Immature natural killer cell (primary cell): Measurements from ENCODE around the gene ZNF441. TPM values are rescaled to one million over a fixed set of nuclear protein-coding genes. Genes with fewer than 3 reads are reported as not detected.

Experiments used
- DNase-seq, 3 donors: peaks; one replicate each; pipeline ENCODE4 v3.0.0; 2022; ENCODE audit warnings: mixed read lengths in 1 of 3
- H3K27ac Mint-ChIP-seq, 6 donors: one replicate each; pipeline ENCODE4 v1.8.0; 2020; ENCODE audit warnings: mixed read lengths in 6 of 6, mild to moderate bottlenecking in 5 of 6, inconsistent platforms in 4 of 6, moderate library complexity in 3 of 6
- H3K27me3 Mint-ChIP-seq, 3 donors: one replicate each; pipeline ENCODE4 v1.8.0; 2020 to 2021; ENCODE audit warnings: low read depth in 3 of 3, mild to moderate bottlenecking in 3 of 3, mixed read lengths in 3 of 3, moderate library complexity in 3 of 3, inconsistent platforms in 1 of 3
- H3K36me3 Mint-ChIP-seq, 3 donors: one replicate each; pipeline ENCODE4 v1.8.0; 2020; ENCODE audit warnings: mixed read lengths in 3 of 3, inconsistent platforms in 2 of 3, mild to moderate bottlenecking in 2 of 3
- H3K4me1 Mint-ChIP-seq, 2 donors: one replicate each; pipeline ENCODE4 v1.8.0; 2020; ENCODE audit warnings: inconsistent platforms in 2 of 2, mild to moderate bottlenecking in 2 of 2, mixed read lengths in 2 of 2, moderate library complexity in 1 of 2
- H3K4me3 Mint-ChIP-seq, 5 donors: one replicate each; pipeline ENCODE4 v1.8.0; 2020; ENCODE audit warnings: mild to moderate bottlenecking in 5 of 5, mixed read lengths in 5 of 5, inconsistent platforms in 3 of 5, moderate library complexity in 3 of 5
- H3K9me3 Mint-ChIP-seq, 6 donors: one replicate each; pipeline ENCODE4 v1.8.0; 2020; ENCODE audit warnings: mild to moderate bottlenecking in 6 of 6, mixed read lengths in 6 of 6, inconsistent platforms in 4 of 6, moderate library complexity in 3 of 6
- polyA plus RNA-seq, 3 donors: library from polyadenylated mRNA; unstranded; fragments of 300-500 nt; fragmentation: Illumina TruSeq; gene quantifications; one replicate each; pipeline ENCODE4 v1.2.3, GENCODE V29; 2021

ZNF441 gene
- polyA plus RNA-seq: 1 to 10 TPM in 2 of 3 donors, under 1 TPM in 1; 0.14 to 7.9 (median 5.2) TPM

GRCh38 chr19:11766597-11767591 lies at the start of gene ZNF441:
TSS of gene ZNF441 (plus strand) at chr19:11767000. CDS start at chr19:11767194, 194 bp downstream.
- peaks cover 30 to 34% of the 10 kb centered on the region in 2 donors for H3K4me1 Mint-ChIP-seq
- peaks cover 8 to 10% (median 9%) of the 10 kb centered on the region in 3 donors for H3K36me3 Mint-ChIP-seq
- peaks cover 5 to 8% (median 7%) of the 10 kb centered on the region in 3 donors for H3K27me3 Mint-ChIP-seq
- DNase-seq: peak; percentile 91 to 93 (median 92)
- peak within 1 kb of the TSS; percentile 92 to 98 (median 94) for H3K27ac Mint-ChIP-seq
- H3K9me3 Mint-ChIP-seq: peaks cover 0 to 15% (median 2%) of the 10 kb centered on the region in 6 donors
- peak within 1 kb of the TSS; percentile 97 to 99 (median 98) for H3K4me3 Mint-ChIP-seq

GRCh38 chr19:11721681-11722080 lies 45.1 kb upstream of the ZNF441 start:
- H3K27me3 Mint-ChIP-seq: no peaks in the 10 kb centered on the region
- H3K27ac Mint-ChIP-seq: no peak overlapping the region
- H3K4me1 Mint-ChIP-seq: no peaks in the 10 kb centered on the region
- H3K9me3 Mint-ChIP-seq: peaks cover 31 to 68% (median 47%) of the 10 kb centered on the region in 6 donors
- no peak for DNase-seq
- no peak overlapping the region for H3K4me3 Mint-ChIP-seq
- peaks cover 43 to 60% (median 55%) of the 10 kb centered on the region in 3 donors for H3K36me3 Mint-ChIP-seq

DNA sequence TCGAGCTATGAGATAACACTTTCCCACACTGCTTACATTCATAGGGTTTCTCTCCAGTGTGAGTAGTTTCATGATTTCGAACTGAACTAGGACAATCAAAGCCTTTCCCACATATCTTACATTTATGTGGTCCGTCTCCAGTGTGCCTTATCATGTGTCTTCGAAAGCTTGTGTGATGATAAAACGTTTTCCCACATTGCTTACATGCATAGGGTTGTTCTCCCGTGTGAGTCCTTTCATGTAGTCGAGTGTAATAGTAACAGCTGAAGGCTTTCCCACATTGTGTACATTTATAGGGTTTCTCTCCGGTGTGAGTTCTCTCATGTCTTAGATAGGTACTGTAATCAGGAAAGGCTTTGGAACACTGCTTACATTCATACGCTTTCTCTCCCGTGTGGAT lies 44.4 kb upstream of the ZNF441 start:
- DNase-seq: no peak
- H3K4me3 Mint-ChIP-seq: no peak overlapping the region
- no peaks in the 10 kb centered on the region for H3K27me3 Mint-ChIP-seq
- no peaks in the 10 kb centered on the region for H3K4me1 Mint-ChIP-seq
- H3K36me3 Mint-ChIP-seq: peaks cover 43 to 62% (median 58%) of the 10 kb centered on the region in 3 donors
- no peak overlapping the region for H3K27ac Mint-ChIP-seq
- H3K9me3 Mint-ChIP-seq: peaks cover 31 to 65% (median 44%) of the 10 kb centered on the region in 6 donors

DNA sequence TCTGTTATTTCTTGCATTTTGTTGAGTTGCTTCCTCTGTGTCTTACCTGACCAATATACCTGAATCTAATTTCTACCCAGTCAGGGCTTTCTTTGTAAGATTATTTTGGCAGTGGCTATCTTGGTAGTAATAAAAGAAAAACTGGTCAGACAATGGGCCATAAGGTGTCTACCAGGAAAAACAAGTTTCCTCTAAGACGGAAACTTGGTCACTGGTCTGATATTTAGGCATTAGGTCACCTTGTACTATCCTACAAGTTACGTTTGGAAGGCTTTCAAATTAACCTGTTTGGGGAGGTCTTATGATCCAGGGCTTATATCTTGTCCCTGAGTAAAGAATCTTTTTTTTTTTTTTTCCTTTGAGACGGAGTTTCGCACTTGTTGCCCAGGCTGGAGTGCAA lies 37.2 kb upstream of the ZNF441 start:
- peaks cover 0 to 17% (median 5%) of the 10 kb centered on the region in 6 donors for H3K9me3 Mint-ChIP-seq
- H3K4me3 Mint-ChIP-seq: no peak overlapping the region
- H3K27me3 Mint-ChIP-seq: no peaks in the 10 kb centered on the region
- H3K27ac Mint-ChIP-seq: peak overlapping the region in 1 of 6 donors; percentile 6
- no peak for DNase-seq
- peaks cover 15 to 36% (median 22%) of the 10 kb centered on the region in 3 donors for H3K36me3 Mint-ChIP-seq
- no peaks in the 10 kb centered on the region for H3K4me1 Mint-ChIP-seq

GRCh38 chr19:11735375-11735774 lies 31.4 kb upstream of the ZNF441 start:
- no peak overlapping the region for H3K4me3 Mint-ChIP-seq
- peaks cover 23 to 24% of the 10 kb centered on the region in 2 donors for H3K4me1 Mint-ChIP-seq
- H3K36me3 Mint-ChIP-seq: peaks cover 4 to 11% (median 5%) of the 10 kb centered on the region in 3 donors
- H3K9me3 Mint-ChIP-seq: peaks cover 0 to 1% (median 0%) of the 10 kb centered on the region in 6 donors
- no peak overlapping the region for H3K27ac Mint-ChIP-seq
- peaks cover 0 to 4% (median 0%) of the 10 kb centered on the region in 3 donors for H3K27me3 Mint-ChIP-seq
- DNase-seq: no peak

DNA sequence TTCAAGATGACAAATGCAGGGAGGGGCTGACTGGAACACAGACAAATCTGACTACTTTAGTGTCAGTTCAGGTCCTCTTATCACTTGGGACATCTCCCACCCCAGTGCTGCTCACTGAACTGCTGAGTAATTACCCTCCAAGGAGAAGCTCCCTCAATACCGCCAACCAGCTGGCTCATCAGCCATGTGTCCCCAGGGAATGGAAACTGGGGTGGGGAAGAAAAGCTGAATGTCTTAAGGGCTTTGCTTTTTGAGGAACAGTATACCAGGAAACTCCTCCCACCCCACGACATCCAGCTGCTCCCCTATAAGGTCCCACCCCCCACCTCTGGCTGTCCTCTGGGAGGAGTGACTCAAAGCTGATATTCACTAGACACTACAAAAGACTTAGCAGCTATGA lies 30.1 kb upstream of the ZNF441 start:
- H3K36me3 Mint-ChIP-seq: peaks cover 0 to 7% (median 0%) of the 10 kb centered on the region in 3 donors
- peak overlapping the region; percentile 89 to 99 (median 93) for H3K4me3 Mint-ChIP-seq
- peaks cover 23 to 24% of the 10 kb centered on the region in 2 donors for H3K4me1 Mint-ChIP-seq
- H3K27ac Mint-ChIP-seq: no peak overlapping the region
- peaks cover 0 to 4% (median 0%) of the 10 kb centered on the region in 3 donors for H3K27me3 Mint-ChIP-seq
- H3K9me3 Mint-ChIP-seq: peaks cover 0 to 1% (median 0%) of the 10 kb centered on the region in 6 donors
- DNase-seq: no peak

- H3K4me3 Mint-ChIP-seq: peak overlapping the region; percentile 96 to 99 (median 99)
- DNase-seq: peak; percentile 19 to 30 (median 29)
- peaks cover 0 to 7% (median 0%) of the 10 kb centered on the region in 3 donors for H3K36me3 Mint-ChIP-seq
- H3K27me3 Mint-ChIP-seq: peaks cover 0 to 4% (median 0%) of the 10 kb centered on the region in 3 donors
- H3K4me1 Mint-ChIP-seq: peaks cover 23 to 24% of the 10 kb centered on the region in 2 donors
- peak overlapping the region; percentile 12 to 90 (median 58) for H3K27ac Mint-ChIP-seq
- H3K9me3 Mint-ChIP-seq: no peaks in the 10 kb centered on the region
Measured at GRCh38 chr19:11737964-11738745, 28.6 kb upstream of the ZNF441 start.

DNA sequence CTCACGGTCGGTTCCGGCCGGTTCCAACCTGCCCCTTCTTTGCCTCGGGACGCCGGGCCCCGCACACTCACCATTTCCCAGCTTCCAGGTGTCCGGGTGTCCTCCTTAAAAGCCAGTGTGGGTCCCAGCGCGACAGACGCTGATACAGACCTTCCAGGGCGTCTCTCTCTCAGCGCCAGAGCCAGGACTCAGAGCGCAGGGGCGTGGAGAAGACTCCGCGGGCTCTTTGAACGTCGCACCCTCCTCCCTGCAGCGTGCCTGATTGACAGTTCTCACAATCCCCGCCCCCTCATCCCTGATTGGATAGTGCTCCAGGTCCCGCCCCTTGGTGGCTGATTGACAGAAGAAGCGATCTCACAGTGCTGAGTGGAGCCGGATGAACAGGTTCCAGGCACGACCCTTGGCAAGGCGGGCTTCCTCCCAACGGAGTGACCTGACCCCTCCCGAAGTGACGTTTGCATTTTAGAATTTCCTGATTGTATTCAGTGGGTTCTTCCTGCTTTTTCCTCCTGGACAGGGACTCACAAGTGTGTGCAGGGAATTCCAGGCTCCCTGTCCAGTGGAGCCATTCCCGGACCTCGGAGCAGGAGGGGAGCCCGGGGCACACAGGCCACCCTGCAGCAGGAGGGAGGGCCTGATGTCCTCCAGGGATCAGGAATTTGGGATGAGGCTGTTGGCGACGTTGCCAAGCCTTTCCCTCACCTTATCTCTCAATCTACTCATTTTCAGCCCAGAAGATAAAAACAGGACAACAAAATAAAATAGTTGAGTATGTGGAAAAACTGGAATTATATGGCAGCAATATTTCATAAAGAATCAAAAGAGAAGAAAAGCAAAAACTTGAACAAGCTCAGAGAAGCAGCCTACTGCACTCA lies 27.8 kb upstream of the ZNF441 start, which contains the start of gene ZNF823:
Gene ZNF823, minus strand, starts transcription at position 201 of the 875 bp plus-strand sequence. Its CDS starts 127 bp downstream, at position 74.
- Mint-ChIP-seq H3K27me3 (peaks cover 0 to 4% (median 0%) of the 10 kb centered on the region in 3 donors), H3K4me1 (peaks cover 23 to 24% of the 10 kb centered on the region in 2 donors), H3K4me3 (peak within 1 kb of the TSS; percentile 96 to 99 (median 99)), H3K9me3 (no peaks in the 10 kb centered on the region), H3K27ac (peak within 1 kb of the TSS; percentile 74 to 95 (median 90)), H3K36me3 (peaks cover 0 to 7% (median 0%) of the 10 kb centered on the region in 3 donors)
- peak; percentile 93 to 94 (median 94) for DNase-seq

GRCh38 chr19:11745869-11746268 lies 20.9 kb upstream of the ZNF441 start:
- peaks cover 0 to 10% (median 3%) of the 10 kb centered on the region in 3 donors for H3K36me3 Mint-ChIP-seq
- H3K27ac Mint-ChIP-seq: no peak overlapping the region
- no peaks in the 10 kb centered on the region for H3K4me1 Mint-ChIP-seq
- peaks cover 9 to 36% (median 23%) of the 10 kb centered on the region in 6 donors for H3K9me3 Mint-ChIP-seq
- peaks cover 1 to 10% (median 5%) of the 10 kb centered on the region in 3 donors for H3K27me3 Mint-ChIP-seq
- DNase-seq: no peak
- no peak overlapping the region for H3K4me3 Mint-ChIP-seq

GRCh38 chr19:11747277-11747676 lies 19.5 kb upstream of the ZNF441 start:
- Mint-ChIP-seq H3K27ac (no peak overlapping the region), H3K4me3 (no peak overlapping the region), H3K9me3 (peaks cover 12 to 50% (median 30%) of the 10 kb centered on the region in 6 donors), H3K4me1 (no peaks in the 10 kb centered on the region), H3K36me3 (peaks cover 3 to 13% (median 9%) of the 10 kb centered on the region in 3 donors), H3K27me3 (peaks cover 1 to 13% (median 7%) of the 10 kb centered on the region in 3 donors)
- DNase-seq: no peak

- peaks cover 20 to 65% (median 38%) of the 10 kb centered on the region in 6 donors for H3K9me3 Mint-ChIP-seq
- H3K27ac Mint-ChIP-seq: no peak overlapping the region
- H3K27me3 Mint-ChIP-seq: peaks cover 3 to 25% (median 7%) of the 10 kb centered on the region in 3 donors
- H3K4me3 Mint-ChIP-seq: no peak overlapping the region
- no peaks in the 10 kb centered on the region for H3K4me1 Mint-ChIP-seq
- H3K36me3 Mint-ChIP-seq: peaks cover 3 to 21% (median 13%) of the 10 kb centered on the region in 3 donors
- no peak for DNase-seq
Measured at GRCh38 chr19:11749751-11750150, 17.0 kb upstream of the ZNF441 start.

GRCh38 chr19:11752244-11752736 lies 14.5 kb upstream of the ZNF441 start:
- Mint-ChIP-seq H3K4me3 (no peak overlapping the region), H3K36me3 (peaks cover 3 to 18% (median 13%) of the 10 kb centered on the region in 3 donors), H3K9me3 (peaks cover 30 to 77% (median 40%) of the 10 kb centered on the region in 6 donors), H3K27ac (no peak overlapping the region), H3K4me1 (no peaks in the 10 kb centered on the region), H3K27me3 (peaks cover 6 to 26% (median 7%) of the 10 kb centered on the region in 3 donors)
- no peak for DNase-seq
